Peyer's patch (tissue), 4 donors: ENCODE measurements around the gene ARHGAP26. TPM values are rescaled to one million over a fixed set of nuclear protein-coding genes. Genes with fewer than 3 reads are reported as not detected.
"Not testable (repeated sequence)": the region's sequence is repeated elsewhere in the genome, so short reads cannot be mapped to it uniquely, and the experiment has no call there.

Experiments used
- DNase-seq, 3 donors: peaks; one replicate each; pipeline ENCODE4 v3.0.0-alpha.2; 2017 to 2019
- H3K27ac ChIP-seq, 4 donors: fragments of 200-600 bp; sonication (generic); one replicate each; pipeline ENCODE4 v1.5.1; 2016 to 2019
- H3K27me3 ChIP-seq, 2 donors: fragments of 200-600 bp; sonication (generic); one replicate each; pipeline ENCODE4 v1.5.1; 2019
- H3K36me3 ChIP-seq, 3 donors: fragments of 200-600 bp; sonication (generic); one replicate each; pipeline ENCODE4 v1.5.1; 2016 to 2019
- H3K4me1 ChIP-seq, 4 donors: fragments of 200-600 bp; sonication (generic); one replicate each; pipeline ENCODE4 v1.5.1; 2016 to 2019
- H3K4me3 ChIP-seq, 4 donors: fragments of 200-600 bp; sonication (generic); 1 replicate in 3 of 4; 2 replicates in 1 of 4; pipeline ENCODE4 v1.5.1; 2016 to 2019; ENCODE audit warnings: mild to moderate bottlenecking in 1 of 4
- H3K9me3 ChIP-seq, 4 donors: fragments of 200-600 bp; sonication (generic); one replicate each; pipeline ENCODE4 v1.5.1; 2016 to 2019; ENCODE audit warnings: mild to moderate bottlenecking in 1 of 4
- POLR2A ChIP-seq, 2 donors: fragments of 450-650 bp; IDR thresholded peaks; one replicate each; pipeline ENCODE4 v1.5.1; 2017; ENCODE audit warnings: antibody characterized with exemption in 2 of 2, mild to moderate bottlenecking in 2 of 2, moderate library complexity in 2 of 2
- total RNA-seq, 4 donors: library from RNA; depleted of rRNA; stranded (reverse); fragments of >200 nt; gene quantifications; one replicate each; pipeline ENCODE4 v1.1.0, GENCODE V29; 2016
- TF ChIP-seq, protein P1 (sequence below), 6 experiments: fragments of 450-650 bp in 4 of 6; fragments of 200-600 bp in 2 of 6; sonication (generic) in 1 of 6; IDR thresholded peaks; one replicate each; pipeline ENCODE4 v1.5.1; 2017 to 2019; ENCODE audit warnings: antibody characterized with exemption in 6 of 6, mild to moderate bottlenecking in 3 of 6, moderate library complexity in 1 of 6

ARHGAP26 gene
- total RNA-seq, 4 donors from 2014 or later, result 60.1 to 180 (median 126) TPM

DNA sequence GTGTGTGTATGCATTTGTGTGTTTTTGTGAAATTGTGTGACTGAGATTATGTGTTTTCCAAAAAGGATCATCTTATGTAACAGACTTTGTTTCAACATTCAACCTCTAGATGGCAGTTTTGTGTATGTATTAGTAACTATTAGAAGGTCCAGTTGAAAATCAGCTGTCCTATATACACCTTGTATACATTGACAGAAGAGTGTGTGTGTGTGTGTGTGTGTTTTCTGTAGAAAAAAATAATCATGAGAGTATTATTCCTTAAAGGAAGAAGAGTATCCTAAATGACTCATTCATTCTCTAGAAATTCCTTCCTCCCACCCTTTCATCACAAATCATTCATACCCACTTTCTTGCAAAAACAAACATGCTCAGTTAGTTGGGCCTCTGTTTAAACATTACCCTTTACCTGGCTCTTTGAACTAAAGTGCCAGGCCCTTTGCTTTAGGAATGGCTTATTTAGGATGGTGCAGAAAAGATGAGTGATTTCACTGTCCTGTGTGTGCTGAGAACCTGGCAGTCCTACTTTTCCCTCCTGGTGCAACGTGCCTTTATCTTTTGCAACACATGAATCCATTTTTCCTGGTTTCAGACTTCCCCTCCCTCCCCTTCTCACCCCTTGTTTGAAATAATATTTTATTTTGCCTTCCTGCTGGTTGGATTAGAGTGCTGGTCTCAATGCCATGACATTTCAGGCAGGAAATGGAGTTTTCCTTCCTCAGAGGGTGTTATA is 152.2 kb downstream of the ARHGAP26 start:
- DNase-seq, result no peak
- peaks cover 0 to 6% (median 0%) of the 10 kb centered on the region in 3 donors for H3K36me3 ChIP-seq
- no peak overlapping the region for H3K27ac ChIP-seq
- peaks cover 0 to 5% (median 0%) of the 10 kb centered on the region in 4 donors for H3K4me1 ChIP-seq
- no peaks in the 10 kb centered on the region for H3K27me3 ChIP-seq
- no peak overlapping the region for H3K4me3 ChIP-seq
- no peaks in the 10 kb centered on the region for H3K9me3 ChIP-seq
- TF ChIP-seq, protein P1, sequence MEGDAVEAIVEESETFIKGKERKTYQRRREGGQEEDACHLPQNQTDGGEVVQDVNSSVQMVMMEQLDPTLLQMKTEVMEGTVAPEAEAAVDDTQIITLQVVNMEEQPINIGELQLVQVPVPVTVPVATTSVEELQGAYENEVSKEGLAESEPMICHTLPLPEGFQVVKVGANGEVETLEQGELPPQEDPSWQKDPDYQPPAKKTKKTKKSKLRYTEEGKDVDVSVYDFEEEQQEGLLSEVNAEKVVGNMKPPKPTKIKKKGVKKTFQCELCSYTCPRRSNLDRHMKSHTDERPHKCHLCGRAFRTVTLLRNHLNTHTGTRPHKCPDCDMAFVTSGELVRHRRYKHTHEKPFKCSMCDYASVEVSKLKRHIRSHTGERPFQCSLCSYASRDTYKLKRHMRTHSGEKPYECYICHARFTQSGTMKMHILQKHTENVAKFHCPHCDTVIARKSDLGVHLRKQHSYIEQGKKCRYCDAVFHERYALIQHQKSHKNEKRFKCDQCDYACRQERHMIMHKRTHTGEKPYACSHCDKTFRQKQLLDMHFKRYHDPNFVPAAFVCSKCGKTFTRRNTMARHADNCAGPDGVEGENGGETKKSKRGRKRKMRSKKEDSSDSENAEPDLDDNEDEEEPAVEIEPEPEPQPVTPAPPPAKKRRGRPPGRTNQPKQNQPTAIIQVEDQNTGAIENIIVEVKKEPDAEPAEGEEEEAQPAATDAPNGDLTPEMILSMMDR (IDR thresholded peaks at IDR 0.05), result peak in 5 of 6 experiments; percentile 28 to 69 (median 63)
- TF ChIP-seq POLR2A (IDR thresholded peaks at IDR 0.05), result no peak

- H3K9me3 ChIP-seq, result no peaks in the 10 kb centered on the region
- DNase-seq, result no peak
- no peak for TF ChIP-seq POLR2A (IDR thresholded peaks at IDR 0.05)
- TF ChIP-seq, protein P1 (IDR thresholded peaks at IDR 0.05), result peak in 1 of 6 experiments; percentile 15
- no peaks in the 10 kb centered on the region for H3K27me3 ChIP-seq
- H3K4me1 ChIP-seq, result peaks cover 0 to 5% (median 0%) of the 10 kb centered on the region in 4 donors
- H3K27ac ChIP-seq, result no peak overlapping the region
- H3K4me3 ChIP-seq, result no peak overlapping the region
- peaks cover 0 to 5% (median 0%) of the 10 kb centered on the region in 3 donors for H3K36me3 ChIP-seq
Measured at GRCh38 chr5:142924135-142924883, 154.1 kb downstream of the ARHGAP26 start.

- H3K27ac ChIP-seq, result peak overlapping the region in 2 of 4 donors; percentile 3 to 62
- no peak for DNase-seq
- H3K4me3 ChIP-seq, result no peak overlapping the region
- no peaks in the 10 kb centered on the region for H3K9me3 ChIP-seq
- H3K4me1 ChIP-seq, result peaks cover 0 to 5% (median 0%) of the 10 kb centered on the region in 4 donors
- H3K27me3 ChIP-seq, result no peaks in the 10 kb centered on the region
- TF ChIP-seq, protein P1 (IDR thresholded peaks at IDR 0.05), result no peak
- TF ChIP-seq POLR2A (IDR thresholded peaks at IDR 0.05), result no peak
- H3K36me3 ChIP-seq, result no peaks in the 10 kb centered on the region
Measured at GRCh38 chr5:142925795-142926194, 155.6 kb downstream of the ARHGAP26 start.

GRCh38 chr5:142926549-142926948 is 156.4 kb downstream of the ARHGAP26 start:
- H3K27ac ChIP-seq, result peak overlapping the region in 2 of 4 donors; percentile 3 to 62
- H3K4me1 ChIP-seq, result peaks cover 0 to 5% (median 0%) of the 10 kb centered on the region in 4 donors

GRCh38 chr5:142928999-142929398 is 158.8 kb downstream of the ARHGAP26 start:
- H3K36me3 ChIP-seq, result peaks cover 0 to 12% (median 0%) of the 10 kb centered on the region in 3 donors
- H3K27me3 ChIP-seq, DNase-seq, H3K27ac ChIP-seq, H3K4me3 ChIP-seq, H3K9me3 ChIP-seq, H3K4me1 ChIP-seq: not testable (repeated sequence)

More at GRCh38 chr5:142926549-142926948, 156.4 kb downstream of the ARHGAP26 start:
- Histone ChIP-seq H3K36me3 (no peaks in the 10 kb centered on the region), H3K27me3 (no peaks in the 10 kb centered on the region), H3K4me3 (no peak overlapping the region), H3K9me3 (no peaks in the 10 kb centered on the region)
- no peak for DNase-seq
- no peak for TF ChIP-seq POLR2A (IDR thresholded peaks at IDR 0.05)
- TF ChIP-seq, protein P1 (IDR thresholded peaks at IDR 0.05), result no peak

DNA sequence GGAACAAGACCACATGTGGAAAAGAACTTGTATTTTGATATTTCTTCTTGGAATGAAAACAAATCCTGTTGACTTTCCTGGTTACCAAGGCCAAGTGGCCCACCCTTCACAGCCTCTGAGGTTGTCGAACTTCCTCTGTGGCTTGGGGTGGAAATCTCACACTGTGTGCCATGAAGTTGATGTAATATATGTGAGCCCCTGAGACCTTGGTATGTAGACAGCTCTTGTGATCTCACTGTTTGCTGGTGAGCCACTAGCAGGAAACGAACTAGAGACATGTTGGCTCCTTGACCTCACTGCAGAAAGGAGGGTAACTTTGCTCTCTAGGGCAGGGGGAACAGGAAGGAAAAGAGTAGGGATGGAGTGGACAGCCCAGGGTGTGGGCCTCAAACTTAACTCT is 159.4 kb downstream of the ARHGAP26 start:
- no peak for DNase-seq
- no peak overlapping the region for H3K27ac ChIP-seq

More for the DNA sequence above, 159.4 kb downstream of the ARHGAP26 start:
- TF ChIP-seq, protein P1 (IDR thresholded peaks at IDR 0.05), result no peak
- TF ChIP-seq POLR2A (IDR thresholded peaks at IDR 0.05), result no peak
- no peaks in the 10 kb centered on the region for H3K27me3 ChIP-seq
- H3K36me3 ChIP-seq, result peaks cover 0 to 12% (median 0%) of the 10 kb centered on the region in 3 donors
- peaks cover 0 to 3% (median 0%) of the 10 kb centered on the region in 4 donors for H3K4me1 ChIP-seq
- H3K4me3 ChIP-seq, result no peak overlapping the region
- no peaks in the 10 kb centered on the region for H3K9me3 ChIP-seq
